SK-N-SH treated with all-trans-retinoic acid at 6 μM for 48 hours (cell line): ENCODE measurements around the gene THTPA.

ENCODE experiments used
- ATAC-seq: fragments of 200-7000 bp; cut with Tn5 transposase; 3 replicates; pipeline ENCODE4 v1.9.1; 2020; ENCODE audit warnings: mild to moderate bottlenecking, moderate library complexity
- ARNTL ChIP-seq: fragments of 450-650 bp; formaldehyde crosslinking; IDR thresholded peaks from 2 replicates; pipeline ENCODE4 v1.5.0; 2020; ENCODE audit warnings: low read depth, mild to moderate bottlenecking, moderate library complexity, borderline replicate concordance
- BACH2 ChIP-seq: fragments of 250-450 bp; sonication (Bioruptor Pico); IDR thresholded peaks from 2 replicates; pipeline ENCODE4 v1.9.0; 2021; ENCODE audit warnings: mild to moderate bottlenecking, borderline replicate concordance
- CSDC2 ChIP-seq: fragments of 250-450 bp; sonication (Bioruptor Pico); IDR thresholded peaks from 2 replicates; pipeline ENCODE4 v1.5.0; 2020; ENCODE audit warnings: mild to moderate bottlenecking, moderate library complexity
- ESRRG ChIP-seq: fragments of 250-450 bp; sonication (Bioruptor Pico); IDR thresholded peaks from 2 replicates; pipeline ENCODE4 v1.6.1; 2021; ENCODE audit warnings: mild to moderate bottlenecking
- ISL1 ChIP-seq: fragments of 250-450 bp; sonication (Bioruptor Pico); IDR thresholded peaks from 2 replicates; pipeline ENCODE4 v2.1.2; 2022; ENCODE audit warnings: mild to moderate bottlenecking, moderate library complexity
- OSR1 ChIP-seq: fragments of 250-450 bp; sonication (Bioruptor Pico); IDR thresholded peaks from 2 replicates; pipeline ENCODE4 v1.8.0; 2022; ENCODE audit warnings: moderate library complexity, mild to moderate bottlenecking, inconsistent platforms
- PPARA ChIP-seq: fragments of 250-450 bp; sonication (Bioruptor Pico); IDR thresholded peaks from 2 replicates; pipeline ENCODE4 v1.5.0; 2020; ENCODE audit warnings: mild to moderate bottlenecking, borderline replicate concordance
- RARB ChIP-seq: fragments of 250-450 bp; sonication (Bioruptor Pico); IDR thresholded peaks from 2 replicates; pipeline ENCODE4 v1.8.0; 2021; ENCODE audit warnings: mild to moderate bottlenecking, moderate library complexity
- SNAI2 ChIP-seq: fragments of 250-450 bp; sonication (Bioruptor Pico); IDR thresholded peaks from 2 replicates; pipeline ENCODE4 v1.5.0; 2020; ENCODE audit warnings: mild to moderate bottlenecking, moderate library complexity
- TCF4 ChIP-seq: fragments of 250-450 bp; sonication (Bioruptor Pico); IDR thresholded peaks from 2 replicates; pipeline ENCODE4 v1.8.0; 2021; ENCODE audit warnings: mild to moderate bottlenecking, moderate library complexity, borderline replicate concordance
- TOX ChIP-seq: fragments of 250-450 bp; sonication (Bioruptor Pico); IDR thresholded peaks from 2 replicates; pipeline ENCODE4 v1.8.0; 2021; ENCODE audit warnings: mild to moderate bottlenecking, moderate library complexity, borderline replicate concordance
- ZFP3 ChIP-seq: fragments of 250-450 bp; sonication (Bioruptor Pico); IDR thresholded peaks from 2 replicates; pipeline ENCODE4 v1.5.0; 2020; ENCODE audit warnings: mild to moderate bottlenecking, moderate library complexity
- ZNF565 ChIP-seq: fragments of 450-650 bp; formaldehyde crosslinking; conservative IDR thresholded peaks from 2 replicates; pipeline ENCODE4 v1.5.0; 2020; ENCODE audit warnings: low read depth, mild to moderate bottlenecking, moderate library complexity
- ZNF8 ChIP-seq: fragments of 450-650 bp; formaldehyde crosslinking; IDR thresholded peaks from 2 replicates; pipeline ENCODE4 v1.5.0; 2020; ENCODE audit warnings: mild to moderate bottlenecking, moderate library complexity
- TF ChIP-seq, protein P1 (sequence below): fragments of 250-450 bp; sonication (Bioruptor Pico); IDR thresholded peaks from 2 replicates; pipeline ENCODE4 v1.8.0; 2020; ENCODE audit warnings: mild to moderate bottlenecking, moderate library complexity, borderline replicate concordance
- TF ChIP-seq, protein P2 (sequence below): fragments of 250-450 bp; sonication (Bioruptor Pico); IDR thresholded peaks from 2 replicates; pipeline ENCODE4 v1.5.0; 2020; ENCODE audit warnings: mild to moderate bottlenecking, moderate library complexity
- TF ChIP-seq, protein P3 (sequence below): fragments of 250-450 bp; sonication (Bioruptor Pico); IDR thresholded peaks from 2 replicates; pipeline ENCODE4 v1.5.1; 2020; ENCODE audit warnings: low read depth, mild to moderate bottlenecking, moderate library complexity
- TF ChIP-seq, protein P4 (sequence below): fragments of 250-450 bp; sonication (Bioruptor Pico); IDR thresholded peaks from 2 replicates; pipeline ENCODE4 v1.8.0; 2021; ENCODE audit warnings: low read depth, mild to moderate bottlenecking, moderate library complexity, borderline replicate concordance
- TF ChIP-seq, protein P5 (sequence below): fragments of 250-450 bp; sonication (Bioruptor Pico); IDR thresholded peaks from 2 replicates; pipeline ENCODE4 v1.5.1; 2021; ENCODE audit warnings: mild to moderate bottlenecking, moderate library complexity

THTPA gene

DNA sequence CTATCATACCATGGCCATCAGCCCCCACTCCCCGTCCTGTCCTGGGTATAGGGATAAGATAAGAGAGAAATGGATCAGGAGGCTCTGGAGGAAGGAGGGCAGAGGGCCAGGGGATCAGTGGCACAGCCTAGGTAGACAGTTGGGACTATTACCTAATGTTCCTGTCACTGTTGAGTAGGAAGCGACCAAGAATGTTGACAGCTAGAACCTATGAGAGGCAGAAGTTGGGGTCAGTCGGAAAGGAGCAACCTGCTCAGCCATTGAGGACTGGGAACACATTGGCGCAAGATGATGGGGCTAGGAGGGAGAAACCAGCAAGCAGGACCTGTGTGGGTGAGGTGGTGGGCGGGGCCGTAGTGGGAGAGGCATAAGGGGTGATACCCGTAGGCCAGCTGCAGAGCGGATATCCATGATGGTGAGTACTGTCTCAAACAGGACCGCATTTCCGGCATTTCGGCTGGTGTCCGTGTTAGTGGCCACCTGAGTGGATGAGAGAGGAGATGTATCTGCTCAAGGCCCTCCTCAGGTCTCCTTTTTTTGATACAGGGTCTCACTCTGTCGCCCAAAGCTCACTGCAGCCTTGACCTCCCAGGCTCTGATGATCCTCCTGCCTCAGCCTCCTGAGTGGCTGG lies 8.2 kb downstream of the THTPA start:
- TF ChIP-seq ZNF565 (no peak), PPARA (CRISPR knock-in tag) (no peak), TCF4 (no peak), ESRRG (no peak), BACH2 (CRISPR knock-in tag) (no peak), TOX (CRISPR knock-in tag) (no peak), ISL1 (CRISPR knock-in tag) (no peak), ZFP3 (CRISPR knock-in tag) (no peak)
- TF ChIP-seq, protein P1, sequence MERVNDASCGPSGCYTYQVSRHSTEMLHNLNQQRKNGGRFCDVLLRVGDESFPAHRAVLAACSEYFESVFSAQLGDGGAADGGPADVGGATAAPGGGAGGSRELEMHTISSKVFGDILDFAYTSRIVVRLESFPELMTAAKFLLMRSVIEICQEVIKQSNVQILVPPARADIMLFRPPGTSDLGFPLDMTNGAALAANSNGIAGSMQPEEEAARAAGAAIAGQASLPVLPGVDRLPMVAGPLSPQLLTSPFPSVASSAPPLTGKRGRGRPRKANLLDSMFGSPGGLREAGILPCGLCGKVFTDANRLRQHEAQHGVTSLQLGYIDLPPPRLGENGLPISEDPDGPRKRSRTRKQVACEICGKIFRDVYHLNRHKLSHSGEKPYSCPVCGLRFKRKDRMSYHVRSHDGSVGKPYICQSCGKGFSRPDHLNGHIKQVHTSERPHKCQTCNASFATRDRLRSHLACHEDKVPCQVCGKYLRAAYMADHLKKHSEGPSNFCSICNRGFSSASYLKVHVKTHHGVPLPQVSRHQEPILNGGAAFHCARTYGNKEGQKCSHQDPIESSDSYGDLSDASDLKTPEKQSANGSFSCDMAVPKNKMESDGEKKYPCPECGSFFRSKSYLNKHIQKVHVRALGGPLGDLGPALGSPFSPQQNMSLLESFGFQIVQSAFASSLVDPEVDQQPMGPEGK (CRISPR knock-in tag): no peak
- TF ChIP-seq, protein P2, sequence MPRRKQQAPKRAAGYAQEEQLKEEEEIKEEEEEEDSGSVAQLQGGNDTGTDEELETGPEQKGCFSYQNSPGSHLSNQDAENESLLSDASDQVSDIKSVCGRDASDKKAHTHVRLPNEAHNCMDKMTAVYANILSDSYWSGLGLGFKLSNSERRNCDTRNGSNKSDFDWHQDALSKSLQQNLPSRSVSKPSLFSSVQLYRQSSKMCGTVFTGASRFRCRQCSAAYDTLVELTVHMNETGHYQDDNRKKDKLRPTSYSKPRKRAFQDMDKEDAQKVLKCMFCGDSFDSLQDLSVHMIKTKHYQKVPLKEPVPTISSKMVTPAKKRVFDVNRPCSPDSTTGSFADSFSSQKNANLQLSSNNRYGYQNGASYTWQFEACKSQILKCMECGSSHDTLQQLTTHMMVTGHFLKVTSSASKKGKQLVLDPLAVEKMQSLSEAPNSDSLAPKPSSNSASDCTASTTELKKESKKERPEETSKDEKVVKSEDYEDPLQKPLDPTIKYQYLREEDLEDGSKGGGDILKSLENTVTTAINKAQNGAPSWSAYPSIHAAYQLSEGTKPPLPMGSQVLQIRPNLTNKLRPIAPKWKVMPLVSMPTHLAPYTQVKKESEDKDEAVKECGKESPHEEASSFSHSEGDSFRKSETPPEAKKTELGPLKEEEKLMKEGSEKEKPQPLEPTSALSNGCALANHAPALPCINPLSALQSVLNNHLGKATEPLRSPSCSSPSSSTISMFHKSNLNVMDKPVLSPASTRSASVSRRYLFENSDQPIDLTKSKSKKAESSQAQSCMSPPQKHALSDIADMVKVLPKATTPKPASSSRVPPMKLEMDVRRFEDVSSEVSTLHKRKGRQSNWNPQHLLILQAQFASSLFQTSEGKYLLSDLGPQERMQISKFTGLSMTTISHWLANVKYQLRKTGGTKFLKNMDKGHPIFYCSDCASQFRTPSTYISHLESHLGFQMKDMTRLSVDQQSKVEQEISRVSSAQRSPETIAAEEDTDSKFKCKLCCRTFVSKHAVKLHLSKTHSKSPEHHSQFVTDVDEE (CRISPR knock-in tag): no peak
- ATAC-seq: no peak

DNA sequence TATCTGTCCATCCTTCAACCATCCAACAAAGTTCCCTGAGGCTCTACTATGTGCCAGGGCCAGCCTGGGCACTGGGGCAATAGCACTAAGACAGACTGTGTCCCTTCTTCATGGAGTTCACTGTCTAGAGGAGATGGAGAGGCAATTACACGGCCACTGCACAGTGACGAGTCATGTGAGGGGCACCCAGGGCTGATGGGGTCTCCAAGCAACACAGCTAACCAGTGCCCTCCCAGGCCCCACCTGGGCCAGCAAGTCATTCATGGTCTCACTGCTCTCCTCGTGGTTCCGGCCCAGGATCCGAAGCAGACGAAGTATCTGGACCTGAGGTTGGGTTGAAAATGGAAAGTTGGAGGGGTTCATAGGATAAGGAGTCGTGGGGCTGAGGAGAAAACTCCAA lies 8.8 kb downstream of the THTPA start:
- TF ChIP-seq ZFP3 (CRISPR knock-in tag): no peak
- no peak for TF ChIP-seq ISL1 (CRISPR knock-in tag)
- no peak for TF ChIP-seq OSR1 (CRISPR knock-in tag)
- TF ChIP-seq ZNF565: no peak
- TF ChIP-seq SNAI2 (CRISPR knock-in tag): no peak
- TF ChIP-seq ZNF8 (CRISPR knock-in tag): no peak
- no peak for TF ChIP-seq TOX (CRISPR knock-in tag)
- TF ChIP-seq, protein P3, sequence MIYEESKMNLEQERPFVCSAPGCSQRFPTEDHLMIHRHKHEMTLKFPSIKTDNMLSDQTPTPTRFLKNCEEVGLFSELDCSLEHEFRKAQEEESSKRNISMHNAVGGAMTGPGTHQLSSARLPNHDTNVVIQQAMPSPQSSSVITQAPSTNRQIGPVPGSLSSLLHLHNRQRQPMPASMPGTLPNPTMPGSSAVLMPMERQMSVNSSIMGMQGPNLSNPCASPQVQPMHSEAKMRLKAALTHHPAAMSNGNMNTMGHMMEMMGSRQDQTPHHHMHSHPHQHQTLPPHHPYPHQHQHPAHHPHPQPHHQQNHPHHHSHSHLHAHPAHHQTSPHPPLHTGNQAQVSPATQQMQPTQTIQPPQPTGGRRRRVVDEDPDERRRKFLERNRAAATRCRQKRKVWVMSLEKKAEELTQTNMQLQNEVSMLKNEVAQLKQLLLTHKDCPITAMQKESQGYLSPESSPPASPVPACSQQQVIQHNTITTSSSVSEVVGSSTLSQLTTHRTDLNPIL: no peak
- no peak for TF ChIP-seq ARNTL (CRISPR knock-in tag)
- no peak for TF ChIP-seq CSDC2 (CRISPR knock-in tag)
- no peak for TF ChIP-seq RARB (CRISPR knock-in tag)
- TF ChIP-seq ESRRG: no peak
- TF ChIP-seq, protein P4, sequence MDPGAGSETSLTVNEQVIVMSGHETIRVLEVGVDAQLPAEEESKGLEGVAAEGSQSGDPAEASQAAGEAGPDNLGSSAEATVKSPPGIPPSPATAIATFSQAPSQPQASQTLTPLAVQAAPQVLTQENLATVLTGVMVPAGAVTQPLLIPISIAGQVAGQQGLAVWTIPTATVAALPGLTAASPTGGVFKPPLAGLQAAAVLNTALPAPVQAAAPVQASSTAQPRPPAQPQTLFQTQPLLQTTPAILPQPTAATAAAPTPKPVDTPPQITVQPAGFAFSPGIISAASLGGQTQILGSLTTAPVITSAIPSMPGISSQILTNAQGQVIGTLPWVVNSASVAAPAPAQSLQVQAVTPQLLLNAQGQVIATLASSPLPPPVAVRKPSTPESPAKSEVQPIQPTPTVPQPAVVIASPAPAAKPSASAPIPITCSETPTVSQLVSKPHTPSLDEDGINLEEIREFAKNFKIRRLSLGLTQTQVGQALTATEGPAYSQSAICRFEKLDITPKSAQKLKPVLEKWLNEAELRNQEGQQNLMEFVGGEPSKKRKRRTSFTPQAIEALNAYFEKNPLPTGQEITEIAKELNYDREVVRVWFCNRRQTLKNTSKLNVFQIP (CRISPR knock-in tag): no peak
- TF ChIP-seq, protein P5, sequence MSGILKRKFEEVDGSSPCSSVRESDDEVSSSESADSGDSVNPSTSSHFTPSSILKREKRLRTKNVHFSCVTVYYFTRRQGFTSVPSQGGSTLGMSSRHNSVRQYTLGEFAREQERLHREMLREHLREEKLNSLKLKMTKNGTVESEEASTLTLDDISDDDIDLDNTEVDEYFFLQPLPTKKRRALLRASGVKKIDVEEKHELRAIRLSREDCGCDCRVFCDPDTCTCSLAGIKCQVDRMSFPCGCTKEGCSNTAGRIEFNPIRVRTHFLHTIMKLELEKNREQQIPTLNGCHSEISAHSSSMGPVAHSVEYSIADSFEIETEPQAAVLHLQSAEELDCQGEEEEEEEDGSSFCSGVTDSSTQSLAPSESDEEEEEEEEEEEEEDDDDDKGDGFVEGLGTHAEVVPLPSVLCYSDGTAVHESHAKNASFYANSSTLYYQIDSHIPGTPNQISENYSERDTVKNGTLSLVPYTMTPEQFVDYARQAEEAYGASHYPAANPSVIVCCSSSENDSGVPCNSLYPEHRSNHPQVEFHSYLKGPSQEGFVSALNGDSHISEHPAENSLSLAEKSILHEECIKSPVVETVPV: no peak
- TF ChIP-seq, protein P1 (CRISPR knock-in tag): no peak
- no peak for ATAC-seq
